HG02763 (cell line): ENCODE measurements around the gene ARRDC4.
"Not testable (repeated sequence)": the region's sequence is repeated elsewhere in the genome, so short reads cannot be mapped to it uniquely, and the experiment has no call there.

Experiments used
- ATAC-seq: cut with Tn5 transposase; IDR thresholded peaks from one replicate; pipeline ENCODE4 v1.9.1; 2021; ENCODE audit warnings: mild to moderate bottlenecking, moderate library complexity; ENCODE audit not compliant: unreplicated experiment

ARRDC4 gene

GRCh38 chr15:97963779-97964178 is 3.3 kb downstream of the ARRDC4 start:
- ATAC-seq = no peak

GRCh38 chr15:97966246-97966645 is 5.7 kb downstream of the ARRDC4 start:
- no peak for ATAC-seq

DNA sequence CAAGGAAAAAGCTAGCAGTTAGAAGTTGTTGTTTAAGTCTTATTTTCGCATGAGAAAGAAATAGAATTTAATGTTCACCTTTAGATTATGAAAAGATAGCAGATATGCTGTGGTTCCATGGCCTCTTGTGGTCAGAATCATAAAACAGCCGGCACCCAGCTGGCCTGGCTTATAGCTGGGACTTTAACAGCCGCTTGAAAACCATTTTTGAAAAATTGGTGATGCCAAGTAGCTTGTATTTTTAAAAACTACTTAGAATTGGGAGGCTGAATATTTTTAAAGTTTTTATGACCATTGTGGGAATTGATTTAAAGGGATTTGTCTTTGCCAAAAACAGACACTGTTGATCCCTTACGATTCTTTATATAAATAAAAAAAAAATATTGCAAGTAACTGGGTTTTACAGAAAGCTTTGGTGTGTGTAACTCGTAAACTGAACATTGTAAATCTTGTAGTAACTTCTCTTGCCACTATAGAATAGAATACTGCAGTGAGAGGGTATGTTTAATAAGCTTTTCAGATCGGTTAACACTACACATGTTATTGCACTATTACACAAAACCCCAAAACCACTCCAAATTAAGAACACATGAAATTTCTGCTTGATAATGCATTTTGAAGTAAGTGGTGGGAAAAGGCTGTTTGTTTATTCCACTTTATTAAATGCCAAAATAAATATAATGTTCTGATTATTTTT is 6.6 kb downstream of the ARRDC4 start:
- no peak for ATAC-seq

GRCh38 chr15:97967881-97968280 is 7.4 kb downstream of the ARRDC4 start:
- ATAC-seq = no peak

DNA sequence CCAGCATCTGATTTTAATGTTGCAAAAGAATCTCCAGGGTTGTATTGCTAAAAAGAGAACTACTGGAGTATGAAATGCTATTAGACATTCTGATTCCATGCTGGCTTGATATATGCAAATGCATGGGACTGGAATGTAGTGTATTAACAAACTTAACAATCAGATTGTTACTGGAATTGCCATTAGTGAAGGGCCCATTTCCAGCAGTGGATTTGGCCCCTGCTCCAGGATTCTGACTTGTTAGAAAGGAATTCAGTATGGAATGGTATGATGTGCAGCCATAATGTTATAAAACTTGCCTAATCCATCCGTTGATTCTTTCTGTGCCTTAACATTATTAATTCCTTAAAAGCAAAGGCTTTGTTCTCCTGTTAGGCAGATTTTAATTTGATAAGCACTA is 7.9 kb downstream of the ARRDC4 start:
- ATAC-seq = no peak

DNA sequence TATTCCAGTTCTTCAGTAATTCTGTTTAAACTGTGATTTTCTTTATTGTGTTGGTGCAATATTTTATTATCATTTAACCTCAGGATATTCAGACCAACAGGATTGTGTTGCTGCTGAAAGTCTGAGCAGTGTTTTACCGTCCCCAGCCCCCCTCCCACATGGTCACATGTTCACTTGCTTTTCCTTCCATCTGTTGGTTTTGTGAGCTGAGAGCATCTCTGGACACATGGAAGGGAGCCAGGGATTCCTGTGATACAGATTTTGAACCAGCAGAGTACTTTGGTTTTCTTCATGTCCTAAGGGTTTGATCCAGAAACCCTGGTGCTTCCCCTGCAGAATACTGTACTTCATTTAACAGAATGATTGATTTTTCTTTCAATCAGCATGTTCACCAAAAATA is 11.9 kb downstream of the ARRDC4 start:
- ATAC-seq = no peak

- ATAC-seq = no peak
These were observed 15.6 kb downstream of the ARRDC4 start for GRCh38 chr15:97976129-97976528.

DNA sequence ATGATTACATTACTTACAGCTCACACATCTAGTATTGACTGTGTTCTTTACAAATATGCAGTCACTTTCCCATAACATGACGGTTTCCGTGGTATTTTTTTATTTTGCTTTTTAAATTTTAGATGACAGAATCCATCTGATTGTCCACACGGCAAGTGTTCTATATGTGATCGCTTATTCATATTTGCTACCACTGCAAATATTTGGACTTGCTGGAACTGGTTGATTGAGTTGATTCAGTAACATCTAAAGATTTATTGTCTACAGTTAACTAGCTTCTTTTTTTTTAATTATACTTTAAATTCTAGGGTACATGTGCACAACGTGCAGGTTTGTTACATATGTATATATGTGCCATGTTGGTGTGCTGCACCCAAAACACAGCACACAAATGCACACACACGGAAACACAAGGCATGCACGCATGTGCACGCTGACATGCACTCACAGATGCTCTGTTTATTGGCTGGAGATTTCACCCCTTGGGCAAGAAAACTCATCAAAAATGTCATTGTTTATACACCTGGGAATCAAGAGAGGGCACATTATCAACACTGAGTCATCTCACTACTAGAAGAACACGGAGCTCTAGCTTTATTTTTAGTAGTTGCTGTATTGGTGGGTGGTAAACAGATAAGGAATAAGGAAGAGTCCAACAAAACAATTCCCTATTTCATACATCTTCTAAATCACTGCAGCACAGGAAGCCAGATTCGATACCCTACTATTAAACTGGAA is 16.4 kb downstream of the ARRDC4 start:
- ATAC-seq = no peak

- no peak for ATAC-seq
These were observed 17.2 kb downstream of the ARRDC4 start for GRCh38 chr15:97977734-97978133.

DNA sequence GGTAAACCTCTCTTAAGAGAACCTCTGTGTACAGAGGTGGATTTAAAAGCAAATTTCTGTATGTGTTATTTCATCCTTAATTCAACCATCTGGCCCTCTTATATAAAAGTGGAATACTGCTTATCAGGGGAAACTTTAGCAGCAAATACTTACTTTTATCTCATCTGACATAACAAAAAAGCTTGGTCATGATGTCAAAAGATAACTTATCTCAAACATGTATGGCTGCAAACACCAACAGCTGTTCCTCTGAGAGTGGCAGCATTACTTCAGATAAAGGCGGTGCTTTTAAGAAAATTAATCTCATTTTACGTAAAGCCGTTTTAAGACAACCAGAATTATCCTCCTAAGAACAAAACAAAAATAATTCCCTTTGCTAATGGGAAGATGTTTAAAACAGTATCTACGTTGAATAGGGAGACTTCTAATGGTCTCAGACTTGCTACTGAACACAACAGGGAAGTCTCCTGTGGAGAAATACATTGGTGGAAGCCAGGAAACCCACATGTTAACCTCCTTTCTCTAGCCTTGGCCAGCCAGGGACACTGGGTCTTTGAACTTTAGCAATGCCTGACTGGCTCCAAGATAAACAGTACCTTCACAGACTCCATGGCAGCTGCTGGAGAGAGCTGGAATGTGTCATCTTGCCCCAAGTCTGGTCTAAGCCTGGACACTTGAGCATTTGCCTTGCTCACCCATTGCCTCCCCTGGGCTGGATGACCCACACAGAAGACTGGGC is 18.1 kb downstream of the ARRDC4 start:
- ATAC-seq = no peak

- ATAC-seq = no peak
These were observed 18.6 kb downstream of the ARRDC4 start for GRCh38 chr15:97979140-97979520.

DNA sequence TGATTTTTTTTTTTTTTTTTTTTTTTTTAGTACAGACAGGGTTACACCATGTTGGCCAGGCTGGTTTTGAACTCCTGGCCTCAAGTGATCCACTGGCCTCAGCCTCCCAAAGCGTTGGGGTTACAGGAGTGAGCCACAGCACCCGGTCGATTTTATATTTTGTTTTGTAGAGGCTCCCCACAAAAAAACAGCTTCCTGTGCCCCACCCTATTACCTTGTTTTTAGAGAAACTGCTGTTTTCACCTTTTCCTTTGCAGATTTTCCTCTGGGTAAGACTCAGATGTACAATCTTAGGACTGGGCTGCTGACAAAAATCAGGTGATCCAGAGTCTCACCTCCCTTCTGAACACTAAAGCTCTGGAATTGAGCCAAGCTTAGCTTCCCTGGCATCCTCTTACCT is 20.6 kb downstream of the ARRDC4 start:
- ATAC-seq = no peak

DNA sequence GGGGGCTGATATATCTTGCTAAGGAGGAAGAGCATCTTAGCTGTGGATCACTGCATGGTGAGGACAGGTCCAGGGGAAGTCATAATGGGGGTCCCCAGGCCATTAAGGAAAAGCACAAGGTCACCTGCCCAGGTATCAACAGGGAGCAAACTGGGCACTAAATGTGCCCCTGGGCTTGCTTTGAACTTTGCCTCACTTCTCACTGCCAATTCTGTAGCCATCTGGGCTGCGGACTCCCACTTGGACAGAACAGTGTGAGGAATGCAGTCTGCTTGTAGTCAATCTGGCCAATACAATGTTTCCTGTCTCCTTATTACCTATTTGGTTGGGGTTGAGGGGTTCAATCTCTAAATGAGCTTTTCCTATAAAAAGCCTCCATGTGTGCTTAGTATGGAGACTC is 21.3 kb downstream of the ARRDC4 start:
- ATAC-seq = no peak

DNA sequence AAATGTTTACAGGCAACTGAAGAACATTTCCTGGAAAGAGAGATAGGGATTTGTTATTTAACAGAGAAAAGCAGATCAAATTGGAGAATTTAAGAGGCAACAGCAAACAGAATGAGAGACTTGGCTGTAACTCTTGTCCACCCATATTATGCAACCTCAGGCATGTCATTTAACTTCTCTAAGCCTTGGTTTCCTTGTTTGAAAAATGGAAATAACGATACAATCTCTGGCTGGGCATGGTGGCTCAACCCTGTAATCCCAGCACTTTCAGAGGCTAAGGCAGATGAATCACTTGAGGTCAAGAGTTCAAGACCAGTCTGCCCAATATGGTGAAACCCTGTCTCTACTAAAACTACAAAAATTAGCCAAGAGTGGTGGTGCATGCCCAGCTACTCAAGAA is 23.7 kb downstream of the ARRDC4 start:
- ATAC-seq = no peak

DNA sequence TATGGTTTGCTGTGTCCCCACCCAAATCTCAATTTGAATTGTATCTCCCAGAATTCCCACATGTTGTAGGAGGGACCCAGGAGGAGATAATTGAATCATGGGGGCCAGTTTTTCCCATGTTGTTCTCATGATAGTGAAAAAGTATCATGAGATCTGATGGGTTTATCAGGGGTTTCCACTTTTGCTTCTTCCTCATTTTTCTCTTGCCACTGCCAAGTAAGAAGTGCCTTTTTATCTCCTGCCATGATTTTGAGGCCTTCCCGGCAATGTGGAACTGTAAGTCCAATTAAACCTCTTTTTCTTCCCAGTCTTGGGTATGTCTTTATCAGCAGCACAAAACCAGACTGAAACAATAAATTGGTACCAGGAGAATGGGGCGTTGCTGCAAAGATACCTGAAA is 25.5 kb downstream of the ARRDC4 start:
- ATAC-seq = not testable (repeated sequence)

DNA sequence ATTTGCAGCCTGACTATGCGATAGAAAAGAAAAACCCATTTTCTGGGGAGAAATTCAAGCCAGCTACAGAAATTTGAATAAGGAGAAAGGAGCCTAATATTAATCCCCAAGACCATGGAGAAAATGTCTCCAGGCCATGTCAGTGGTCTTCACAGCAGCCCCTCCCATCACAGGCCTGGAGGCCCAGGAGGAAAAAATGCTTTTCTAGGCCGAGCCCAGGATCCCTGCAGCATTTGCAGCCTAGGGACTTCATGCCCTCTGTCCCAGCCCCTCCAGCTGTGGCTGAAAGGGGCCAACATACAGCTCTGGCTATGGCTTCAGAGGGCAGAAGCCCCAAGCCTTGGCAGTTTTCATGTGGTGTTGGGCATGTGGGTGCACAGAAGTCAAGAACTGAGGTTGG is 26.3 kb downstream of the ARRDC4 start:
- no peak for ATAC-seq

DNA sequence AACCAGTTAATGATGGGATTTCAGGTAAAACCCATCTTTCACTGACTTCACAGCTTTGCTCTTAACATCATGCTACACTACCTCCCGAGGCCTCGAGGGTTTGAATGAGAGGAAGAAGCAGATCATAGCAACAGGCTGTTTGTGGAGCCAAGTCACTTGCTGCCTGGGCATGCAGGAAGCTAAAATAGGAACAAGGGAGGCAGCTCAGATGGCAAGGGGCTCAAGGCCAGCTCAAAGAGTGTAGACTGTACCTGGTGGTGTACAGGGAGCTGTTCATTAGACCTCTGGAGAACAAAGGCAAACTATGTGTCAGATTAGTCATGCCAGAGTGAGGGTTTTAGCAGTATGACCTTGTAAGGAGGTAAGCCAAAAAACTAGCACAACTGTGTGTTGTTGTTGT is 28.8 kb downstream of the ARRDC4 start:
- ATAC-seq = no peak

DNA sequence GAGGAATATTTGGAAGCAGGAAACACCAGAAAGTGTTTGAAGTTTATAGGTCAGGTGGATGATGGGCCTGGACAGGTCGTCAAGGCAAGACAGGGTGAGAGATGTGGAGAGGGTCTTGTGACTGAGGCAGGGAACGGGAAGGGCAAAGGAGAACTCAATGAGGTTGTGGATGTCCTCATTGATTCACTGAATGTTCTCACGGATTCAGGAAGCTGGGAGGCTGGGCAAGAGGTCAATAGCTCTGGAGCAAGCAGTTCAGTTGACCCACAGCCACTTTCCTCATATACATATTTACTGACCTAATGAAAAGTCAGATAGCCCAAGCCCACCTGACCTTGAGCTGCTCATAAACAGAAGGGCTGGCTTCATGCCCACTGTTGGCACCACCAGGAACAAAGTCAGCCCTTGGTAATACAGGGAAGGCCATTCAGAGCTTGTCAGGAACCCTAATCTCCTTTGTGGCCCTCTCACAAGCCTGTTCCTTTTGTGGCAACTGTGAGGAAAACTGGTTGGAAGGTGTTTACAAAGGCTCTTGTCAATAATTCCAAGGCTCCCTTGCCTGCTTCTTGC is 31.6 kb downstream of the ARRDC4 start:
- ATAC-seq = no peak

DNA sequence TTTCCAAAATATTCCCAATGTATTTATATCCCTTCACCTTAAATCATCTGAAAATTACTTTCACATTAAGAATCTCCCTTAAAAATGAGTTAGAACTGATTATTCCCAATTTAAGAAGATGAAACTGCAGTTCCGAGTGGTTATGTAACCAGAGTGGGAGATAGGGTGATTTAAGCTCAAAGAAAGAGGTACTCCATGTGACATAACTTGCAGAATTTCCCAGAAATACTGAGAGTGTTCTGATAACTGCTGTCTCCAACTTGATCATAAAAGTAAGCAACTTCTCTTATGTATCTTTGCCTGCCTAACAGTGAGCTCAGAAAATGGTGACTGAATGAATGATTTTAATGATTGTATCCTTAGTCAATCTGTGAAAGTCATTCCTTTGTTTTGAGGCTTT is 32.3 kb downstream of the ARRDC4 start:
- ATAC-seq = no peak

DNA sequence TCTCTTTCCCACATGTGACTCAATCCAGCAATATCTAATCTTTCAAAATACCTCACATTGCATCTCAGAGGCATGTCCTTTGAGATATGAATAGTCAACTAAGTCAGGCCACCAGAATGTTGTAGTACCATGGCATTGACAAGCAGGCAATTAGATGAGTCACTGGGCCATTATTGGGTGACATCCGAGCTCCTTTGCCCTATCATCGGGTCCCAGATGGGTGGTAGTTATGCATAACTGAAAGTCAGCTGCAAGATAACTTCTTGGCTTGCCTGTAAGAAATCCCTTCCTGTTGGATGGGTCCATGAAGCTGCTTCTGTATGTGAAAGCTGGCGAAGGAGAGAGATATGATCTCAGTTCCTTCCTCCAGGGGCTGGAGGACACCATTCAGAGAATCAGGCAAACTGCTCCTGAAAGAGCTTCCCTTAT is 32.8 kb downstream of the ARRDC4 start:
- ATAC-seq = no peak

DNA sequence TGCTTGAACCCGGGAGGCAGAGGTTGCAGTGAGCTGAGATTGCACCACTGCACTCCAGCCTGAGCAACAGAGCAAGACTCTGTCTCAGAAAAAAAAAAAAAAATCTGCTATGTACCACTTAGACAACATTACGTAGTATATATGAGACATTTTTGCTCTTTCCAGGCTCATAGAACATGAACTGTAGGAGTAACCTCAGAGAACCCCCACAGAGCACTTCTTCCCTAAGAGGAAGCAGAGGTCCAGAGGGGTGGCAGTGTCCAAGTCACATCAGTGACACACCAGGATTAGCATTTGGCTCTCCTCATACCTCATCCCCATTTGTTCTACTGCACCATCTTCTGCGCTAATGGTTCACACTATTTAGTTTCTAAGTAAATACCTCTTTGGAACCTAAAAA is 33.7 kb downstream of the ARRDC4 start:
- no peak for ATAC-seq

- no peak for ATAC-seq
These were observed 34.7 kb downstream of the ARRDC4 start for GRCh38 chr15:97995192-97995591.
